Pancreas (tissue), 10 donors: ENCODE measurements around the gene MYLK4. TPM values are rescaled to one million over a fixed set of nuclear protein-coding genes. Genes with fewer than 3 reads are reported as not detected.

ENCODE experiments used
- ATAC-seq, 4 donors: fragments of 200-7000 bp; cut with Tn5 transposase; one replicate each; pipeline versions ENCODE4 v1.8.0 to v1.9.1; 2020; ENCODE audit warnings: mild to moderate bottlenecking in 4 of 4, moderate library complexity in 4 of 4
- DNase-seq, 6 donors: peaks; one replicate each; pipeline ENCODE4 v3.0.0-alpha.2; 2020
- FAIRE-seq: peaks from 2 replicates; lab custom pipeline; 2012; peaks lifted over from hg19 to GRCh38; lab: Jason Lieb, UNC
- H3K27ac ChIP-seq, 4 donors: fragments of 200-600 bp; sonication (generic); 1 replicate in 3 of 4; 2 replicates in 1 of 4; pipeline versions ENCODE4 v1.5.0 to v1.8.0; 2020
- H3K27me3 ChIP-seq, 4 donors: fragments of 200-600 bp; one replicate each; pipeline ENCODE4 v1.8.0; 2021
- H3K36me3 ChIP-seq, 3 donors: fragments of 200-600 bp; sonication (generic) in 1 of 3; one replicate each; pipeline versions ENCODE4 v1.5.0 to v1.8.0; 2020 to 2021
- H3K4me1 ChIP-seq, 3 donors: fragments of 200-600 bp; one replicate each; pipeline ENCODE4 v1.8.0; 2021
- H3K4me3 ChIP-seq, 4 donors: fragments of 200-600 bp; sonication (generic) in 2 of 4; one replicate each; pipeline versions ENCODE4 v1.5.0 to v1.8.0; 2020 to 2021
- H3K9me3 ChIP-seq, 4 donors: fragments of 200-600 bp; one replicate each; pipeline ENCODE4 v1.8.0; 2021
- CTCF ChIP-seq, 4 donors: fragments of 200-600 bp; sonication (generic) in 3 of 4; IDR thresholded peaks; one replicate each; pipeline versions ENCODE4 v1.5.0 to v1.8.0; 2021; ENCODE audit warnings: antibody characterized with exemption in 4 of 4
- WGBS, 2 donors: extraction: QIAGEN DNeasy Blood & Tissue Kit; methylation state at CpG; one replicate each; pipeline ENCODE4 v1.1.7; 2013; 5-methylcytosine and 5-hydroxymethylcytosine counted together
- intact Hi-C, 3 donors: fragments of 100-400 bp; cut with DNase I; formaldehyde crosslinking; loops; one replicate each; pipeline versions ENCODE4 v1.11.1 to v1.14.2; 2022
- polyA plus RNA-seq, 2 donors: library from polyadenylated mRNA; stranded (reverse); fragments of 200-250 nt; gene quantifications; one replicate each; pipeline ENCODE4 v1.2.3, GENCODE V29; 2013
- total RNA-seq, 6 donors: library from RNA; stranded (reverse); fragmentation: NEBNext Ultra II Directional in 4 of 6; extraction: Animal tissue kit (Norgen Biotek cat#: 25700) in 4 of 6; gene quantifications; one replicate each; pipeline versions ENCODE4 v1.2.1 to v1.2.4, GENCODE V29; 2021 to 2023
- donor health status: healthy with polysubstance abuse.
- donor health status: DM: no; HTN: no; CAD: no; lungs with moderate emphysema.
- donor health status: DM: no; HTN: no; CAD: no.
- donor health status: control.
- donor health status: control.
- donor health status: Bipolar disorder and iron deficiency.
- donor health status: DM: yes; HTN: yes; CAD: no.
- donor health status: DM: no; HTN: no; CAD: no.
- donor health status: DM: no; HTN: no; CAD: no.
- donor health status: DM: yes; HTN: yes; CAD: no.

The MYLK4 gene
- total and polyA plus RNA-seq, 8 donors: 0.27 to 1.0 (median 0.41) TPM

- no peak for DNase-seq
- H3K27me3 ChIP-seq: no peaks in the 10 kb centered on the region
- ATAC-seq: no peak
- intact Hi-C loops: no loop called here
- no peak overlapping the region for H3K27ac ChIP-seq
- TF ChIP-seq CTCF (IDR thresholded peaks at IDR 0.05): no peak
- no peak for FAIRE-seq
- no peaks in the 10 kb centered on the region for H3K4me1 ChIP-seq
- H3K4me3 ChIP-seq: no peak overlapping the region
- H3K9me3 ChIP-seq: no peaks in the 10 kb centered on the region
- no peaks in the 10 kb centered on the region for H3K36me3 ChIP-seq
- 84 to 90% methylated on average over 2 of the region's 2 CpGs for WGBS, 2 donors
These were observed 5.5 kb upstream of the MYLK4 start for GRCh38 chr6:2756241-2756640.

- no peak for DNase-seq
- intact Hi-C loops: no loop called here
These were observed 4.7 kb upstream of the MYLK4 start for GRCh38 chr6:2755456-2755855.

GRCh38 chr6:2754911-2755310, 4.2 kb upstream of the MYLK4 start:
- intact Hi-C loops: no loop called here
- WGBS, 2 donors: 92 to 98% methylated on average over 1 of the region's 1 CpG
- no peaks in the 10 kb centered on the region for H3K36me3 ChIP-seq

More at GRCh38 chr6:2755456-2755855, 4.7 kb upstream of the MYLK4 start:
- Histone ChIP-seq H3K9me3 (no peaks in the 10 kb centered on the region), H3K36me3 (no peaks in the 10 kb centered on the region), H3K27ac (no peak overlapping the region), H3K4me3 (no peak overlapping the region), H3K4me1 (no peaks in the 10 kb centered on the region), H3K27me3 (no peaks in the 10 kb centered on the region)
- ATAC-seq (no peak), FAIRE-seq (no peak)
- TF ChIP-seq CTCF (IDR thresholded peaks at IDR 0.05): no peak
- WGBS, 2 donors: 71 to 74% methylated on average over 3 of the region's 3 CpGs

GRCh38 chr6:2754393-2754792, 3.7 kb upstream of the MYLK4 start:
- peaks cover 0 to 5% (median 4%) of the 10 kb centered on the region in 3 donors for H3K4me1 ChIP-seq
- FAIRE-seq (no peak), DNase-seq (no peak), ATAC-seq (no peak)
- no peak for TF ChIP-seq CTCF (IDR thresholded peaks at IDR 0.05)
- H3K27me3 ChIP-seq: no peaks in the 10 kb centered on the region
- no peak overlapping the region for H3K27ac ChIP-seq
- no peak overlapping the region for H3K4me3 ChIP-seq
- WGBS, 2 donors: 61% methylated on average over 3 of the region's 3 CpGs
- H3K9me3 ChIP-seq: no peaks in the 10 kb centered on the region
- no peaks in the 10 kb centered on the region for H3K36me3 ChIP-seq
- intact Hi-C loops: no loop called here

More at GRCh38 chr6:2754911-2755310, 4.2 kb upstream of the MYLK4 start:
- no peak overlapping the region for H3K27ac ChIP-seq
- no peak for DNase-seq
- H3K4me1 ChIP-seq: peaks cover 0 to 4% (median 4%) of the 10 kb centered on the region in 3 donors
- H3K4me3 ChIP-seq: no peak overlapping the region
- no peaks in the 10 kb centered on the region for H3K9me3 ChIP-seq
- ATAC-seq: no peak
- FAIRE-seq: no peak
- no peaks in the 10 kb centered on the region for H3K27me3 ChIP-seq
- TF ChIP-seq CTCF (IDR thresholded peaks at IDR 0.05): no peak

GRCh38 chr6:2753743-2754142, 3.0 kb upstream of the MYLK4 start:
- TF ChIP-seq CTCF (IDR thresholded peaks at IDR 0.05): no peak
- DNase-seq: no peak
- Histone ChIP-seq H3K9me3 (no peaks in the 10 kb centered on the region), H3K27ac (no peak overlapping the region), H3K27me3 (no peaks in the 10 kb centered on the region), H3K4me1 (peaks cover 0 to 5% (median 4%) of the 10 kb centered on the region in 3 donors), H3K36me3 (no peaks in the 10 kb centered on the region), H3K4me3 (no peak overlapping the region)
- FAIRE-seq: no peak
- intact Hi-C loops: no loop called here
- no peak for ATAC-seq
